ENCODE results near the gene PIP5KL1. TPM values are rescaled to one million over a fixed set of nuclear protein-coding genes. Genes with fewer than 3 reads are reported as not detected.

Gene PIP5KL1
- total RNA-seq, 3 donors from 2014 or later (not counting 1 experiment from before 2014, with no cell fraction given), result 0.52 to 1.4 (median 0.97) TPM

GRCh38 chr9:127971357-127972235 is 41.0 kb upstream of the PIP5KL1 start:
- Histone ChIP-seq H3K4me1 (ENCODE audit: control insufficient read depth, insufficient read depth, low read length) (peaks cover 100% of the 10 kb centered on the region), H3K27me3 (ENCODE audit: control insufficient read depth, insufficient read depth, low read length) (no peaks in the 10 kb centered on the region), H3K36me3 (ENCODE audit: control insufficient read depth, insufficient read depth, low read length) (peaks cover 2% of the 10 kb centered on the region), H3K9me3 (ENCODE audit: control insufficient read depth, insufficient read depth, low read length) (no peaks in the 10 kb centered on the region), H3K27ac (ENCODE audit: low read length) (peak overlapping the region; percentile 77), H3K4me3 (ENCODE audit: low read length) (no peak overlapping the region)
- DNase-seq, result peak; percentile 22 to 71
- H3K9me3 Mint-ChIP-seq, result no peaks in the 10 kb centered on the region
- H3K4me1 Mint-ChIP-seq, result peaks cover 19 to 43% of the 10 kb centered on the region in 2 donors
- H3K27ac Mint-ChIP-seq, result peak overlapping the region; percentile 41 to 86
- peak overlapping the region; percentile 49 for H3K4me3 Mint-ChIP-seq
- ATAC-seq, result peak; percentile 67 to 86 (median 80)
- intact Hi-C loops (cut with micrococcal nuclease), result no loop called here
- H3K36me3 Mint-ChIP-seq, result no peaks in the 10 kb centered on the region
- H3K27me3 Mint-ChIP-seq (ENCODE audit: low read depth in 2 of 2), result no peaks in the 10 kb centered on the region
- WGBS (ENCODE audit: insufficient coverage), result 46% methylated on average over 20 of the region's 20 CpGs
- no peak for TF ChIP-seq CTCF (IDR thresholded peaks at IDR 0.05)

DNA sequence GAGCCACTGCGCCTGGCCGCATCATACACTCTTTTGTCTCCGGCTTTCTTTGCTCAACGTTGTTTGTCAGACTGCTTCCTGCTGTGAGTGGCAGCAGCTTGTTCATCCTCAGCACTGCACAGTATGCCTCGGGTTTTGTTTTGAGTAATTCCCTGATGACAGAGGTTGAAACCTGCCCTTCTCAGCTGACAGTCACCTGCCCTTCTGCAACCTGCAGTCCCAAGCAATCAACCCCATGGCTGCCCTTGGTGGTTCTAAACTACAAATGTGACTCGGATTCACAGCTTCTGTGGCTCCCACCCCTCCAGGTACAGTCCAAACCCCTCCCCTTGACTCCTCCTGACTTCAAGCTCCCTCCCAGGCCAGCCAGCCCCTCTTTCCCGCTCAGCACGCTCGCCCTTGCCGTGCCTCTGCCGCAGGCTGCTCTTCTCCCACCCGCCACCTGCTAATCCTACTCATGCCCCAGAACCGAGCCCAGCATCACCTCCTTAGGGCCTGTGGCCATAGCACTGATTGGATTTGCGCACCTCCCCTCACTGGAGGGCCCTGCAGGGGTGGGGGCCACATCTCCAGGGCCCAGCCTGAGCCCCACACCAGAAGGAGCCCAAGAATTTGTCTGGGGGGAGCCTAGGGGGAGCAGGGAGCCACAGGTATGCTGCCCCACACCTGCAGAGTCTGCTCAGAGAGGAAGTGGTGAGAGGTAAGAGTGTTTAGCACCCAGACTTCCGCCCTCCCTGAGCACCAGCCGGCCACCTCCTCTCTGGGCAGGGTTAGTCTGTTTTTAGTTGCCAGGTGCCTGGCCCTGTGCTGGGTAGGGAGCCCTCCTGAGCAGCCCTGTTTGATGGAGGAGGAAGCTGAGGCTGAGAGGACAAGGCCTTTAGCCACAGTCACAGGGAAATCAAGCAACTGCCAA is 40.1 kb upstream of the PIP5KL1 start:
- Mint-ChIP-seq H3K4me1 (peaks cover 19 to 43% of the 10 kb centered on the region in 2 donors), H3K4me3 (peak overlapping the region; percentile 45), H3K9me3 (no peaks in the 10 kb centered on the region), H3K27ac (peak overlapping the region; percentile 41 to 86), H3K27me3 (ENCODE audit: low read depth in 2 of 2) (no peaks in the 10 kb centered on the region), H3K36me3 (no peaks in the 10 kb centered on the region)
- 40% methylated on average over 15 of the region's 16 CpGs for WGBS (ENCODE audit: insufficient coverage)
- intact Hi-C loops (cut with micrococcal nuclease), result no loop called here
- TF ChIP-seq CTCF (IDR thresholded peaks at IDR 0.05), result no peak
- Histone ChIP-seq H3K27ac (ENCODE audit: low read length) (peak overlapping the region; percentile 77), H3K4me1 (ENCODE audit: control insufficient read depth, insufficient read depth, low read length) (peaks cover 98% of the 10 kb centered on the region), H3K9me3 (ENCODE audit: control insufficient read depth, insufficient read depth, low read length) (no peaks in the 10 kb centered on the region), H3K4me3 (ENCODE audit: low read length) (no peak overlapping the region), H3K36me3 (ENCODE audit: control insufficient read depth, insufficient read depth, low read length) (no peaks in the 10 kb centered on the region), H3K27me3 (ENCODE audit: control insufficient read depth, insufficient read depth, low read length) (no peaks in the 10 kb centered on the region)
- ATAC-seq, result peak; percentile 37 to 50 (median 40)
- DNase-seq, result peak in 1 of 2 donors; percentile 83

DNA sequence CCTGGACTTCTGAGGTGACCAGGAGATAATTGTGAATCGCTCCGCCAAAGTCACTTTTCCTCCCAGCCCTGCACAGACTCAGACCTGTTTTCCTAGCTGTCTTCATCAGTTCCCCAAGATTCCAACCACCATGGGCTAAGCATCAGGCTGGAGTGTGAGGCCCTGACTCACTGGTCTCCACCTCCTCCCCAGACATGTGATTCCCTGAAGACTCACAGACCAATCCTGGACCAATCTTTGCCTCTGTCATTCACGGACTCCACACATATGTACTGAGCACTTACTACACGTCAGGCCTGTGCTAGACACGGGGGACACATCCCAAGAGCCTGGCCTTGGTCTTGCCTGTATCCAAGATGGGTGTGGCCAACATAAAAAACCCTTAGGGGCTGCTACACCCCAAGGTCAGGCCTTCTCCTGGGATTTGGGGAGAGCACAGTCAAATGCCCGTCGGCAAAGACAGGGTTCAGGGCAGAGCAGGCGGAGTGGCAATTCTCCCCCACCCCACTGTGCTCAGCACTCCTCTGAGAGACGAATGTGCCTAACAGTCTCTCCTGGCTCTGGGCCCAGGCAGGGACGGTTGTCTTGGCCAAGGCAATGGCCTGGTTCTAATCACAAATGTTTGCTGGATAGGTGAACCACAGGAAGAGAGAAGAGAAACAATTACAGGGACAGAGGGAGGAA is 38.3 kb upstream of the PIP5KL1 start:
- intact Hi-C loops (cut with micrococcal nuclease), result no loop called here
- Histone ChIP-seq H3K9me3 (ENCODE audit: control insufficient read depth, insufficient read depth, low read length) (no peaks in the 10 kb centered on the region), H3K36me3 (ENCODE audit: control insufficient read depth, insufficient read depth, low read length) (no peaks in the 10 kb centered on the region), H3K27ac (ENCODE audit: low read length) (no peak overlapping the region), H3K4me1 (ENCODE audit: control insufficient read depth, insufficient read depth, low read length) (peaks cover 93% of the 10 kb centered on the region), H3K4me3 (ENCODE audit: low read length) (no peak overlapping the region), H3K27me3 (ENCODE audit: control insufficient read depth, insufficient read depth, low read length) (no peaks in the 10 kb centered on the region)
- peak overlapping the region; percentile 15 to 60 for H3K27ac Mint-ChIP-seq
- H3K27me3 Mint-ChIP-seq (ENCODE audit: low read depth in 2 of 2), result no peaks in the 10 kb centered on the region
- no peaks in the 10 kb centered on the region for H3K36me3 Mint-ChIP-seq
- 92% methylated on average over 10 of the region's 10 CpGs for WGBS (ENCODE audit: insufficient coverage)
- peaks cover 19 to 36% of the 10 kb centered on the region in 2 donors for H3K4me1 Mint-ChIP-seq
- DNase-seq (no peak), ATAC-seq (no peak)
- no peak for TF ChIP-seq CTCF (IDR thresholded peaks at IDR 0.05)
- no peak overlapping the region for H3K4me3 Mint-ChIP-seq
- no peaks in the 10 kb centered on the region for H3K9me3 Mint-ChIP-seq
